Measurements from ENCODE around the gene CRIM1.

The CRIM1 gene

DNA sequence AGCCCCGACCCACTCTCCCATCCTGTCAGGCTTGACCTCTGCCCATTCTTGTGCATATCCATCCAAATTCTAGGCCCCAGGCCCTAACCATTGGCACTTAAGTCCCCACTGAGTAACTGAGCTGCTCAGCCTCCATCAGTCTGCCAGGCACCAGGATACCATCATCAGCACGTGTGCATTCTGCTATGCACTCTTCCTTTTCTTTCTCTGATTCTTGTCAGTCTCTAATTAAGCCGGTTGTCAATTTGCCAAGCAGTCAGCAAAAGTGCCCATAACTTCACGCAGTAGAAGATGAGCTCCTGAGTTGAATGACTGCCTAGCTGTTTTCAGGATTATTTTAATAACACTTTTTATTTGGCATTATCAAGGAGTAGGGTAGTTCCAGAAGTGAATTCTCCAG lies 135.2 kb downstream of the CRIM1 start:
- no peak for FAIRE-seq

DNA sequence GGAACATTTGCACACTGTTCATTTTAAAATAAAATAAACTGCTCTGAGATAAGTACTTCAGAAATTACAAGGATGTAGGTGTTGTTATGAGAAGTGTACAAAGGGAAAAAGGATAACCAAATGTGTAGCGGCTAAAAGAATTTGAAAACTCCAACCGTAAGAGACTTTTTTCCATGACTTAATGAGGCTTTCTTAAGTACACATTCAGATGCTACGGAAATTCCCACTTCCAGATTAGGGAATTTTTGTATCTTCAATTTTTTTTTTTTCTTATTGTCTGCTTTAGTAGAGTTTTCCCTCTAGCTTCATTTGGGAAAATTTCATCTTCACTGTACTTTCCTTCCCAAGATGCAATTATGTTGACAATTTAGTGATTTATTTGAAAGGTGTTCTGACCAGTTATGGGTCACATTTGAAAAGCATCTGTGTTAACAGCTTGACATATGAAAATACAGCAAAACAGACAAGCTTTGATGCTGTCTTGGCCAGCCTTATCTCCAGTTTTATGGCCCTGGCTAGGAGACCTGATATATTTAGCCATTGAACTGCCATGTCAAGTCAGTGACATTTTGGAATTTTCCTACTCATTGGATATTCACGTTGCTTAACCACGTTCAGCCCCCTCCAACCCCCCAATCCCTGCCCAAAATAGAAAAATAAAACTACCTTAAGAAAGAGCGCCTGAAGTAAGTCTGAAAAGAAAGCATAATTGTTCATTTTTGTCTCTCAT lies 136.8 kb downstream of the CRIM1 start:
- no peak for FAIRE-seq

DNA sequence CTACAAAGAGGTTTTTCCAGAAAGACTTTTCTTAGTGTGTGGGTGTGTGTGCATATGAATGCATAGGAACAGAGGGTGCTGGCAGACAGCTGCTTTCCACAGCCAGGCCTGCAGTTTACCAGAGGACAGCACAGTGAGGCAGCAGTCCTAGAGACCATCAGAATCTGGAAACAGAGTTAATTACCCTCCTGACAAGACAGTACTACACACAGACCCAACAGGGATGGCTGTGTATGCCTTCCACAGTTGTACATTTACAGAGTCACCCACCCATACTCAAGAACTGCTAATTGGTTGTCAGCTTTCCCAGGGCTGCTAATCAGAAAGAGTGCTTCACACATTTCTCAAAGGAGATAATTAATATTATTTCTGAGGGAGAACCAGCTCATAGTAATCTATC lies 137.7 kb downstream of the CRIM1 start:
- no peak for FAIRE-seq

DNA sequence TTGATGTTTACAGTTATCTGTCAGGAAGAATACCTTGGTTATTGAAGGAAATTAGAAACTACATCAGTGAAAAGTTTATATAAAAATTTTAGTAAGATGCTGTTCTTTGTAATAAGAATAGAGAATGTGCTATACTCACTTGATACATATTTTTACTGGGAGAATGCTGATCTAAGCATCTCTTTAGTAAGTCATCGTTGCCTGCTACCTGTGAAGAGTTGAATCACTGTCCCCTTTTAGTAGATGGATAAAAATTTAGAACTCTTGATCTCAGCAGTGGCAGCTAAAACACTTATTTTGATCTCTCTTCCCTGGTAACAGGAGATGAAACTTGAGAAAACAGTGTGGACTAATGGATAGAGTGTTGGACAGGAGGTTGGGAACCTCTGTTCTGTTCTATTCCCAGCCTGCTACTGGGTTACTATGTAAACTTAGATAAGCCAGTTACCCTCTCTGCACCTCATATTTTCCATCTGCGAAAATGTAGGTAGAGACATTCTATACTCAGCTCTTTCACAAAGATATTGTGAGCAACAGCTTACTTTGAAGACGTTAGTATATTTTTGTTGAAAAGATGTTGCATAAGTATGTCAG lies 142.1 kb downstream of the CRIM1 start:
- FAIRE-seq = no peak

DNA sequence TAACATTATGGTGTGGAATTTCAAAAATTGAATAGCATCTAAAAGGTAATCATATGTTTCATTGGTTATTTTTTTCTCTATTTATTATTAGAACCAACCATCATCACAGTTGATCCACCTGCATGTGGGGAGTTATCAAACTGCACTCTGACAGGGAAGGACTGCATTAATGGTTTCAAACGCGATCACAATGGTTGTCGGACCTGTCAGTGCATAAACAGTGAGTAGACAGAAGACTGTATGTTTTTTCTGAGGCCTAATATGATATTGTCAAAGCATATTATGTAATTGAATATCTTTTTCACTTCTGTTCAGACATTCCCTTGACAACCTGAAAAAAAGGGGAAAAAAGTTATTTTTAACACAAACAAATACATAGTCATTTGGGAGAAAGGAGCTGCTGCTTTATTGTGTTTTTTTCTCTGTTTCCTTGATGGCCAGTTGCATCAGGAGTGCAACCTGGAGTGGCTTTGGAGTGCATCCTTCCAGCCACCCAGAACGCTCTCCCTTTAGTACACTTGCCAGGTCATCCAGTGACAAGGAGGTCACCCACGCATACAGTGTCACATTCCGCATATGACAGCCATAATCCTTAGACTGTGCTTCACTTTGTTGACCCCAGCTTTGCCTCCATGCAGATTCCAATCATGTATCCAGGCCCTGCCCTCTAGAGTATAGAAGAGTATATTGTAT lies 143.7 kb downstream of the CRIM1 start:
- FAIRE-seq = no peak

DNA sequence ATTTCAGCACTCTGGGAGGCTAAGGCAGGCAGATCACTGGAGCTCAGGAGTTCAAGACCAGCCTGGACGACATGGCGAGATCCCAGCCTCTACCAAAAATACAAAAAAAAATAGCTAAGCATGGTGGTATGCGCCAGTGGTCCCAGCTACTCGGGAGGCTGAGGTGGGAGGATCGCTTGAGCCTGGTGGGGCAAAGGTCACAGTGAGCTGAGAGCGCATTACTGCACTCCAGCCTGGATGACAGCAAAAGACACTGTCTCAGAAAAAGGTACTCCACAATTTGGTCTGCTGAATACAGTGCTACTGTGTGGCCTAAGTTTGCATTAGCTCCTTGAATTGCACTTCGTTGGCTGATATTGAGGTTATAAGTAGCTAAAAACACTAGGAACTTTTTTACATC lies 144.5 kb downstream of the CRIM1 start:
- FAIRE-seq = no peak

DNA sequence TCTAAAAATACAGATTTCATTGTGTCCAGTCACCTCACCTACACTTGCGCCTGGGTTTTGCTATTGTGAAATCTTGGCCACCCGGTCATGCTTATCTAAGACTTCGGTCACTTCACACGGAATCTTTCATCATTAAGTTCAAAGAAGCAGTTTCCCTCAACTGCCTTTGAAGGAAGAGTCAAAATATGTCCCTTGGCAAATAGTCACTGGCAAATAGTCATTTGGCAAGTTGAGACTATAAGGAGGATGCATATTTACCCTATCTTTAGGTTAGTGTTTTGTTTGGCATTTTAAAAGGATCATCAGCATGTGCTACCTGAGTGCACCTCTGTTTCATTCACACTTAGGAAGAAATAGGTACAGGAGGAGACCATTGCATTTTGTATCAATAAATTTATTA lies 146.5 kb downstream of the CRIM1 start:
- FAIRE-seq = no peak

DNA sequence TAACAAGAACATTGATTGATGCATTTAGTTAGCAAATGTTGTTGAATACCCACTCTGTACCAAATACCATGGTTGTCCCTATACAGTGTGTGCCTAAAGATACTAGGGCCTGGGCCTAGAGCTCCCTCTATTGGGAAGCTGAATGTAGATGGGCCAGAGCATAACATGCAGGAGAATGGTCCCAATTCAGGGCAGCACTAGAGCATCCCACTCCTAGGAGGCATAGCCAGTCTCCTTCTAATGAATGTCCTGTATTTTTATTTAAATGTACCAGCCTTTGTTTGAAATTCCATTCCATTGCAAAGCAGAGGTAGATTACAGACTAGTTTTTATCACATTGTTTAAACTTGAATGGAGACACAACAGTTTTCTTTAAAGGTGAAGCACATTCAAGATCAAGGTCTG lies 151.8 kb downstream of the CRIM1 start:
- FAIRE-seq = peak; percentile 87

DNA sequence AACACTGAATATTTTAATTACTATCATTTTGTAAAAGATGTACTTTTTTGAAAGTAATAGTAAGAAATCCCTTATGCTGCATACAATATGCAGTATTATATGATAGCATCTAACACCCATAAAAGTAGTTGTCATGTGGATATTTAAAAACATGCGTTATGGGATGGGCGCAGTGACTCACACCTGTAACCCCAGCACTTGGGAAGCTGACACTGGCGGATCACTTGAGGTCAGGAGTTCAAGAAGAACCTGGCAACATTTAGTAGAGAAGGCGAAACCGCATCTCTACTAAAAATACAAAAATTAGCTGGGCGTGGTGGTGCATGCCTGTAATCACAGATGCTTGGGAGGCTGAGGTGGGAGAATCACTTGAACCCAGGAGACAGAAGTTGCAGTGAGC lies 153.5 kb downstream of the CRIM1 start:
- no peak for FAIRE-seq

DNA sequence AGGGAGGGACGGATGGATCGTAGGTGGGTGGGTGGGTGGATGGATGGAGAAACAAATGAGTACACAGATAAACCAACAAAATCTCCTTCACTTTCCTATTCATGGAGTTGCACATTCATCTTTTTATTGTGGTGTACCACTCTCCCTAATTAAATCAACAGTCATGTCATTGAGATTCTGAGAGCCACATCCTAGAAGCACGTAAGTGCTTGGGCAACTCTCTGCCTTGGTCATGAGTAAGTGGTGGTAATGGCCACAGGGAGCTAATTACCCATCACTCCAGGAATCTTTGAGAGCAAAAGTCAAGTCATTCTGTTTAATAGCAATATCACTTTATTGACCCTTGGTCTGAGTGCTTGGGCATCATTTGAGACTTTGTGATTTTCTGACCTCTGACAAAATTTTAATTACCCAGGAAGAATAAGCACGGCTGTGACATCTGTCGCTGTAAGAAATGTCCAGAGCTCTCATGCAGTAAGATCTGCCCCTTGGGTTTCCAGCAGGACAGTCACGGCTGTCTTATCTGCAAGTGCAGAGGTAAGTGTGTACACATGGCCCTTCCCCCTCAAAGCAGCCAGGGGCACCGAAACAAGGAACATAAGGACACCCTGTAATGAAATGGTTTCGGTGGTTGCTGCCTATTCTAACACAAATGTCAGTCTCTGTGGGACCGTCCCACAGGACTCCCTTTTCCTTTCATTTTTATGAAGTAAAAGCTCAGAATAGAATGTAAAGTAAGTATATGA lies 156.5 kb downstream of the CRIM1 start:
- FAIRE-seq = no peak

DNA sequence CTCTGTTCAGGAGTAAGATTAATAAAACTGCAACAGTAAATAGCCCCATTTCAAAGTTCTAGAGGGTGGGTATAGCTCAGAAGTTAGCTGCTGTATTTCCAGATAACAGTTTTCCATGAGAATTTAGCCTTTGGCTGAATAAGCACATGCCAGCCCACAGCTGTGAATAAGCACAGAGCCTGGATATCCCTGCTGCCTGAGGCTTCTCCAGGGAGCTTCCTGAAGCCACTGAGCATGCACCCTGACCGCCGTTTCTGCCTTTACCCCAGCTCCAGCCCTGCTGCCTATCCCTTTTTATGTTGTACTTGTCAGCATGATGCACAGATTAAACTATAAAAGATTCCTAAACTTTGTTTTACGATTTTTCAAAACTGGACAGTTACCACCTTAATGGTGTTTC lies 157.1 kb downstream of the CRIM1 start:
- no peak for FAIRE-seq

DNA sequence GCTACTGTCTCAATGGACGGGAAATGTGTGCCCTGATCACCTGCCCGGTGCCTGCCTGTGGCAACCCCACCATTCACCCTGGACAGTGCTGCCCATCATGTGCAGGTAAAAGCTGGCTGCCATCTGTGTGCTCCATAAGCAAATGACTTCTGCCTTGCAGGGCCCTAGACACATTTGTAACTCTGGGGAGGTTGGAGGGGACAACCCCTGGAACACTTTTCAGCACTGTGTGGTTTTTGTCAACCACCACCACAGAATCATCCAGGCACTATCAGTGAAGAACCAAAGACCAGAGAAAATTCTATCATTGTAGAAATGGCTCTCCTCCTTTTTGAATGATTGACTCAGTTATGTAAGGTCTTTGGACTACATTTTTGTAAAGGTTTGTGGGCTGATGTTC lies 158.1 kb downstream of the CRIM1 start:
- no peak for FAIRE-seq

DNA sequence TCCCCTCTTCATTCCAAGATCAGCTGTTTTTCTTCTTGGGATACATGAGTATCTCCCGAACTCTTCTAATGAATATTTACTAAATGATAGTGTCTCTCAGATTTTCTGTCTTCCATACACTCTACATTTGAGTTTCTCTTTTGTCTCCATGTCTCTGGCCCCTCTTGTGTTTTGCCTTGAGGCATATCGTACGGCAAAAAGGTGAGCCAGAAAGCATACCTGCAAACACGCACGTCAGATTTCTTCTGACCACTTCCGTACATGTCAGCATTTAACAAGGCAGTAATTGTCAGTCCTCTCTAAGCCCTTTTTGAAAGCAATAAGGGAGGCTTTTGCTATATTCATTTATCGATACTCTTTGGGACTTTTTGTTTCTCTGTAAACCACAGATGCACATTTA lies 160.0 kb downstream of the CRIM1 start:
- FAIRE-seq = no peak

DNA sequence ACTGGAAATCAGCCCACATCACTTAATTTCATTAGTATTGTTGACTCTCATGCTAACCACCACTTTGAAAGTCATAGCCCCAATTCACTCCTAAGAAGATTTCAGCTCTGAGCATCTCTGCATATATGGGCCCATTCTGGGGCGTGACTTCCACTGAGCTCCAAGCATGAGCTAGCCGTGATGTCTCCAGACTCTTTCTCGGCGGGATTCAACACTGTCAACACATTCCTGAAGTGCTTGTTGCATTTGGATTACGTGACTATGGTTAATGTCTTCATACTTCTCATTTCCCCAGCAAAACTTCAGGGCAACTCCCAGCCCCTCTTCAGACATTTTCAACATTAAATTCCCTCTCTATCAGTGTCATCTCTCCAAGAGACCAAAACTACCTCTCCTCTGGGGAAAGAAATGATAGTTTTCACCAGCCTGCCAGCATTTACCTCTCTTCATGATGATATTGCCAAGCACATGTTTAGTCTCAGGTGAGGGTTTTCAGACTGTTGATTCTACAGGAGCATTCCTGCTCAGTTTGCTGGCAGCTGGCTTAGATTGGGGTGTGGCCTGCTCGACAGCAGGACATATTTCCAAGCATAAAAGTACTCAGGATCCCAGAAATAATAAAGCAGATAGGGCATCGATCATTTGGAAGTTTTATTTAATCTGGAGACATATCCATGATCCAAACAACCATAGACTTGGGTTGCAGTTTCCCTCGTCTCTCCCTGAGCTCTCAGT lies 160.7 kb downstream of the CRIM1 start:
- no peak for FAIRE-seq

DNA sequence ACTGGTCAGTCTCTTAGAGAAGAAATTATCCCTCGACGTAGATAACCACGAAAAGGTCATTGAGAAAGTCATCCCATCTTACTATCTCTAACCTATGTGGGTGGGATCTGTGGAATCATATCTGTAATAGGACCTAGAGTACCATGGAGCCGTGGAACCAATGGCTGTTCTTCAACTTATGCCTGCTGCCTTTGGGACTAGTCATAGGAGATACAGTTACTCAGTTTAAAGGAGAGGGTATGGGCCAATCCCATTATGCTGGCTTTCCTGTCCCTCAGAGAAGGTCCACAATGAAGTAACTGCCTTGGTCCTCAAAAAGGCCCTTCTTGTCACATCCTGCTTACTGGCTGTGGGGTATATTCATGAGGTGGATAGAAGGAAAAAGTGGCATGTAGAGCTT lies 164.9 kb downstream of the CRIM1 start:
- FAIRE-seq = no peak

DNA sequence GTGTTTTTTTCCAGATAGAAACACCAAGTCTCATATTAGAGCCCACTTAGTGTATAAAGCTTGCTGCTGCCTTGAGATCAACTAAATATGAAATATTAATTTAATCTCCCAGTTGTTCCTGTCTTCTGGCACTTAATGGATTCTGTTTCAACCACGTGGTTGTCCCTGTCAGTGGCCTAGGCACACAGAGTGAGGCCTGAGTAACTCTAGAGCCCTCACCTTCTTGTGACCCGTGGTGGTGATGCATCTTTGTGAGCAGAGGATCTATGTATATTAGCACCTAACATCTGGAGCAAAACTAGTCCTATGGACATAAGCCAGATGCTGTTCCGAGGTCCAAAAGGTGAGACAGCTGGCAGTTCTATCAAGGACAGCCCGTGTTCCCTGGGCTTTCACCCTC lies 167.6 kb downstream of the CRIM1 start:
- no peak for FAIRE-seq

DNA sequence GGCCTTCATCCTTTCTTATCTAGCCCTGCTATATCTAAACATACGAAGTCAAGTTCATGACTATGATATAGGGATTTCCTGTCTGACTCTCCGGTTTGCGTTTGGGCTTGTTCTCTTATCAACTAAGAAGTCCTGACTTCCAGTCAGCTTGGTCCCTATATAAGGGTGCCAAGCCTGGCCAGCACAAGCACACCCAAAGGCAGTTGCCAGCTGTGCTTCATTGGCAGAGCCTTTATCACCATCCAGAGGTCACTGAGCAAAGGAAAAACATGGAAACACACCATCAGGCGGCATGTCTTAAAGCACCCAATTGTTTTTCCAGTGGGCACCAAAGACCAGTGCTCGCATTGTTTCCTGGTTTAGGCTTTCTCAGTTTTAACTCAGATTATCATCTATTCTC lies 169.7 kb downstream of the CRIM1 start:
- FAIRE-seq = no peak

DNA sequence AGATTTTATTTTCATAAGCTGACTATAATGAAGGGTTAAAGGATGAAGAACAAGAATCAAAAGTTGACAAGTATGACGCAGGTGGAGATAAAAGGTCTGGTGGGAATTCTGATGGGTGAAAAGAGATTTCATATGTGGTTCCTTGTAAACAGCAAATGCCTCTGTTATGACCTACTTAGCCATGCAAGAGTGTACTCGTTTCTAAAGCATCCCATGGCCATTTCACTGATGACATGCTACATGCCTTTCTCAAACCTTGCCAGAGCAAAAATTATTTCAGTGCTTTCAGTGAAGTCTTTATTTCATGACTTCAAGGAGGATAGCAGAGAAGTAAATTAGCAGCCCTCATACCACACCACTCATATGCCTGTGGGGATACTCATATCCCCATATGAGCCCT lies 170.6 kb downstream of the CRIM1 start:
- FAIRE-seq = no peak

DNA sequence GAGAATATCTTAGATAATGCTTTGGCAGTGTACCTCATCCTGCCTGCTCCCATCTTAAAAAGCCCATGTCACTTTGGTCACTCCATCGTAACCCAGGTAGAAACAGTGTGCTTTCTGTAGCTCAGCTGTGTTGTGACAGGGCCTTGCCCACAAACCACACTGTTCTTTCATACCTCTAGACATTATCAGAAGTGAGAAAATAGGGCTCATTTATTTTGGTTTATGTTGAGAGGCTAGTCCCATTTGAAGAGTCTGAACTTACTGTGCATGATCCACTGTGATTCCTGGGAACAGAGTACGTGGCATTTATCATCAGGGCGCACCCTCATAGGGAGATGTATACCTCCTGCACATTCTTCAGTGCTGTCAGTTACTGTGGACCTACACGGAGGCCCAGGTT lies 172.7 kb downstream of the CRIM1 start:
- FAIRE-seq = no peak

DNA sequence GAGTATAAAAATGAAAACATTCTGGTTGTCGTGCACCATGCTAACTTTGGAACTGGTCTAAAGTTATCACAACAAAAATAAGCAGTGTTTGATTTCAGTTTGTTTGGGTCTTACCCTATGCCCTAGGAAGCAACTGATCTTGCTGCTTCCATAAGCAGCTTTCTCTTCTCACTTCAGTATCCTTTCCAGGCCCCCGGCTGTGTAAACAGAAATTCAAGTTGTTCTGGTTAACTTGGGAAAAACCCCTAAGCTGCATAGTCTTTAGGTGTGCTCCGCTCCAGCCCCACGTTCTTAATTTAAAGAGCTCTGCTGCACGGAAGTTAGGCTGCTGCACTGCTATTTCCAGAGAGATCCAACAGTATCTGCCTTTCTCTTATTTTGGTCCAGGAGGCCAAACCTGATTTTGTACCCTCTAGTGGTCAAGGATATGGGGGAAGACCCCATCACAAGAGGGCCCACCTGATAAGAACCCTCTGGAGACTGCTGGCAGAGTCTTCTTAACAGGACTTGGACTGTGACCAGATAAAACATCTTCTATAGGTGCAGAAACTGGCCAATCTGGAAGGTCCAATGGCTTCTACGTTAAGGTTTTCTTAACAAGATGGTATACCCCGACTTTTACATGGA lies 173.3 kb downstream of the CRIM1 start:
- no peak for FAIRE-seq

DNA sequence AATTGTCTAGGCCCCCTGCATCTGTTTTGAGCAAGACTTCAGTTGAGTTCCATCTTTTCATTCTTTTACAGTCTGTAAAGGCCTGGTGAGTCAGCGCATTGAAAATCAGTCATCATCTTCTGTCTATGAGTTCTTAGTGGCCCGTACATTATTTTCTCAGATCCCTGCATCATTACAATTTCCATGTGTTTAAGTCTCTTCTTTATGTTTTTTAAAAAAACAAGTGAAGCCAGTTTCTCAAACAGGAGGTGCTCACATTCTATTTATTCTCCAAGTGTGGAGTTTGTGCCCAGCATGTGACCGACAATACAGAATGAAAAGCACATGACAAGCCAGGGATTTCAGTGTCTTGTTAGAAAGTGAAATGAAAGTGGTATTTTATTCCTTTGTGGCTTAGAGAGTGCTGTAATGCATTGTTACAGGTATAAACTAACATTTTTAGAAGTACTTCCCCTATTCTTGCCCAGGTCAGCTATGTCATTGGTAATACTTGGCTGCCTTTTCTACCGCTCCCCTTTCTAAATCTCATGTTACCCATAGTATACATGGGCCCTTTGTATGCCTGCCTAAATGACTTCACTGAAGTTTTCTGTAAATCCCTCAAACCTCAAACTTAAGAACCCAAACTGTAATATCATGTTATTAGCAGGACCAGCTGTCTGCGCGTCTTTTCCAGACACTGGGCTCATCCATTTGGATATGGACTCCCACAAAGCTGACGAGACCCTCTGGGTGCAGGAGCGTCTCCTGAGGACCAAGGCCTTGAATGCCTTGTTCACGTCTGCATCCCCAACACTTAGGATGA lies 174.8 kb downstream of the CRIM1 start:
- FAIRE-seq = no peak

DNA sequence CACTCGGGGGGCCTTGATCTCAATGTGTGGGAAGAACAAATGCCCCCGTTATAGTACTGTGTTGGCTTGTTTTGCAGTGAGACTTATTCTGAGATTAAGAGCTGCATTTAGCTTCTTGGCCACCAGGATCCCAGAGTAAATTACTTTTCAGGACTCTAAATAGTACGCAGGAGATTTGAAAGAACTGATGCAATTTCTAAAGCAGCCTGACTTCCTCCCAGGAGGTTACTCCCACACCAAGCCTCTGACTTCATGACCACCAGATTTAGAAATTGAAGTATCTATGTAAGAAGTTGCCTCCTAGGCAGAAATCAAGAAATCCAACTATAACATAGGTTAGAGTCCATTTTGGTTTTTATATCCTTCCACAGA lies 175.4 kb downstream of the CRIM1 start:
- no peak for FAIRE-seq
